ENCODE measurements around the gene ZAR1L.

Gene ZAR1L

GRCh38 chr13:32254916-32255723 is 60.0 kb downstream of the ZAR1L start:
- no peak for TF ChIP-seq CTCF (IDR thresholded peaks at IDR 0.05; ENCODE audit: borderline replicate concordance, control extremely low read depth, extremely low read depth, insufficient read depth, missing control alignments)
- DNase-seq (ENCODE audit: low spot score): no peak
- in situ Hi-C loops (cut with MboI; ENCODE audit: low sequenced_read_pairs, unreplicated experiment): no loop called here

GRCh38 chr13:32254416-32254815 is 60.7 kb downstream of the ZAR1L start:
- in situ Hi-C loops (cut with MboI; ENCODE audit: low sequenced_read_pairs, unreplicated experiment): no loop called here
- TF ChIP-seq CTCF (IDR thresholded peaks at IDR 0.05; ENCODE audit: borderline replicate concordance, control extremely low read depth, extremely low read depth, insufficient read depth, missing control alignments): no peak

GRCh38 chr13:32253911-32254399 is 61.2 kb downstream of the ZAR1L start:
- TF ChIP-seq CTCF (IDR thresholded peaks at IDR 0.05; ENCODE audit: borderline replicate concordance, control extremely low read depth, extremely low read depth, insufficient read depth, missing control alignments): no peak
- in situ Hi-C loops (cut with MboI; ENCODE audit: low sequenced_read_pairs, unreplicated experiment): no loop called here
- DNase-seq (ENCODE audit: low spot score): no peak

More at GRCh38 chr13:32254416-32254815, 60.7 kb downstream of the ZAR1L start:
- no peak for DNase-seq (ENCODE audit: low spot score)

All from GM13976 (cell line).